HCT116 (cell line): ENCODE measurements around the gene SLC22A12. TPM values are rescaled to one million over a fixed set of nuclear protein-coding genes. Genes with fewer than 3 reads are reported as not detected.

Experiments
- ATAC-seq: fragments of 200-7000 bp; cut with Tn5 transposase; 2 replicates; pipeline ENCODE4 v1.9.1; 2020; ENCODE audit warnings: mild to moderate bottlenecking, moderate library complexity
- BruUV-seq: library from RNA; stranded (reverse); fragments of 400-500 nt; replicated peaks from 2 replicates; lab custom pipeline; 2021; lab: Mats Ljungman, UMichigan
- CTCF ChIA-PET: fragments of 300-600 bp; sonication (Branson Sonifier 250); formaldehyde crosslinking; loops from one replicate; lab custom pipeline; 2021; ENCODE audit warnings: antibody characterized with exemption; lab: Charles Lee
- POLR2A ChIA-PET: fragments of 300-600, 350-600 bp; sonication (Branson Sonifier 250); formaldehyde crosslinking; loops from one replicate; lab custom pipeline; 2021; ENCODE audit warnings: antibody characterized with exemption; lab: Charles Lee
- RAD21 ChIA-PET, 2 experiments: fragments of 300-600 bp; sonication (Branson Sonifier 250); formaldehyde crosslinking; loops; one replicate each; lab custom pipeline; 2023; ENCODE audit warnings: low total read pairs in 2 of 2; ENCODE audit not compliant: uncharacterized antibody in 2 of 2, unreplicated experiment in 2 of 2, low non-redundant PET in 1 of 2; lab: Charles Lee
- DNase-seq: peaks from one replicate; pipeline ENCODE4 v3.0.0-alpha.2; 2010; ENCODE audit warnings: low read depth, low spot score
- H2AFZ ChIP-seq: fragments of 200-600 bp; shearing (Covaris generic), sonication (generic); 2 replicates; pipeline ENCODE4 v1.6.1; 2017; ENCODE audit warnings: low read depth, mixed run types, mixed read lengths, antibody characterized with exemption, low read length; ENCODE audit not compliant: poor library complexity, severe bottlenecking
- H3K27ac ChIP-seq: 2 replicates; pipeline ENCODE4 v1.5.1; 2012; ENCODE audit warnings: low read depth, low read length
- H3K27me3 ChIP-seq: fragments of 200-600 bp; sonication (generic); 2 replicates; pipeline ENCODE4 v1.6.1; 2016; ENCODE audit warnings: mixed run types, low read length, mixed read lengths; ENCODE audit not compliant: insufficient read depth
- H3K36me3 ChIP-seq, 2 experiments: fragments of 200-500 bp in 1 of 2; fragments of 200-600 bp in 1 of 2; sonication (Bioruptor generic) in 1 of 2; sonication (generic) in 1 of 2; 2 replicates each; pipeline versions ENCODE4 v1.5.1 to v1.6.1; 2014 to 2016; ENCODE audit warnings: low read length in 2 of 2, inconsistent platforms in 1 of 2, mixed read lengths in 1 of 2, mixed run types in 1 of 2; ENCODE audit not compliant: insufficient read depth in 2 of 2, control insufficient read depth in 1 of 2
- H3K4me1 ChIP-seq, 2 experiments: fragments of 200-600 bp in 1 of 2; sonication (generic) in 1 of 2; 2 replicates each; pipeline versions ENCODE4 v1.5.1 to v1.6.1; 2012 to 2017; ENCODE audit warnings: low read length in 2 of 2, inconsistent platforms in 1 of 2, mild to moderate bottlenecking in 1 of 2, mixed read lengths in 1 of 2, mixed run types in 1 of 2, moderate library complexity in 1 of 2; ENCODE audit not compliant: insufficient read depth in 2 of 2, control insufficient read depth in 1 of 2
- H3K4me2 ChIP-seq: fragments of 200-600 bp; sonication (generic); 2 replicates; pipeline ENCODE4 v1.6.1; 2017; ENCODE audit warnings: mixed run types, low read length, mixed read lengths
- H3K4me3 ChIP-seq, 2 experiments: fragments of 200-600 bp in 1 of 2; sonication (generic) in 1 of 2; replicated peaks in 1 of 2; 2 replicates each; pipeline ENCODE4 v1.5.1; 2011 to 2016; ENCODE audit warnings: low read length in 2 of 2, control low read depth in 1 of 2, low read depth in 1 of 2, mild to moderate bottlenecking in 1 of 2, mixed read lengths in 1 of 2, mixed run types in 1 of 2
- H3K79me2 ChIP-seq: fragments of 200-600 bp; sonication (generic); 2 replicates; pipeline ENCODE4 v1.6.1; 2017; ENCODE audit warnings: mild to moderate bottlenecking, mixed run types, low read length, moderate library complexity, mixed read lengths; ENCODE audit not compliant: insufficient read depth
- H3K9ac ChIP-seq: fragments of 200-600 bp; sonication (generic); 2 replicates; pipeline ENCODE4 v1.6.1; 2016; ENCODE audit warnings: low read length, mixed read lengths
- H3K9me2 ChIP-seq: fragments of 200-600 bp; sonication (generic), shearing (Covaris generic); 2 replicates; pipeline ENCODE4 v1.6.1; 2017; ENCODE audit warnings: mixed run types, mild to moderate bottlenecking, moderate library complexity; ENCODE audit not compliant: insufficient read depth
- H3K9me3 ChIP-seq, 2 experiments: fragments of 200-500 bp in 1 of 2; fragments of 200-600 bp in 1 of 2; sonication (Bioruptor generic) in 1 of 2; sonication (generic) in 1 of 2; 2 replicates each; pipeline ENCODE4 v1.6.1; 2014 to 2017; ENCODE audit warnings: low read length in 2 of 2, mixed read lengths in 2 of 2, inconsistent platforms in 1 of 2, low read depth in 1 of 2, mild to moderate bottlenecking in 1 of 2, mixed run types in 1 of 2, moderate library complexity in 1 of 2; ENCODE audit not compliant: control insufficient read depth in 1 of 2, insufficient read depth in 1 of 2
- H4K20me1 ChIP-seq: fragments of 200-600 bp; sonication (generic), shearing (Covaris generic); 2 replicates; pipeline ENCODE4 v1.6.1; 2017; ENCODE audit warnings: mixed run types, mild to moderate bottlenecking, moderate library complexity; ENCODE audit not compliant: insufficient read depth
- ATF3 ChIP-seq: IDR thresholded peaks from 2 replicates; pipeline ENCODE4 v1.6.1; 2012
- CBX3 ChIP-seq: IDR thresholded peaks from 2 replicates; pipeline ENCODE4 v1.6.1; 2012; ENCODE audit warnings: low read depth
- CTCF ChIP-seq, 3 experiments: fragments of 200-600 bp in 1 of 3; sonication (generic) in 1 of 3; IDR thresholded peaks in 2 of 3; conservative IDR thresholded peaks in 1 of 3; 2 replicates each; pipeline ENCODE4 v1.5.1; 2012 to 2017; ENCODE audit warnings: low read depth in 2 of 3, low read length in 2 of 3, antibody characterized with exemption in 1 of 3, borderline replicate concordance in 1 of 3, control low read depth in 1 of 3, mild to moderate bottlenecking in 1 of 3, mixed read lengths in 1 of 3, mixed run types in 1 of 3, moderate library complexity in 1 of 3; ENCODE audit not compliant: insufficient read depth in 1 of 3
- EGR1 ChIP-seq: IDR thresholded peaks from 2 replicates; pipeline ENCODE4 v1.6.1; 2012; ENCODE audit warnings: low read depth
- ELF1 ChIP-seq: IDR thresholded peaks from 2 replicates; pipeline ENCODE4 v1.6.1; 2012; ENCODE audit warnings: low read depth, borderline replicate concordance
- EZH2 ChIP-seq: fragments of 200-600 bp; sonication (generic); IDR thresholded peaks from 2 replicates; pipeline ENCODE4 v1.6.1; 2017; ENCODE audit warnings: antibody characterized with exemption, mixed run types
- EZH2phosphoT487 ChIP-seq: fragments of 200-600 bp; IDR thresholded peaks from 2 replicates; pipeline ENCODE4 v1.6.1; 2018; ENCODE audit warnings: antibody characterized with exemption, borderline replicate concordance
- FOSL1 ChIP-seq: IDR thresholded peaks from 2 replicates; pipeline ENCODE4 v1.6.1; 2012; ENCODE audit warnings: low read depth
- JUND ChIP-seq: IDR thresholded peaks from 2 replicates; pipeline ENCODE4 v1.6.1; 2012
- MAX ChIP-seq: IDR thresholded peaks from 2 replicates; pipeline ENCODE4 v1.6.1; 2012
- POLR2A ChIP-seq: IDR thresholded peaks from 2 replicates; pipeline ENCODE4 v1.7.0; 2011; ENCODE audit warnings: borderline replicate concordance; ENCODE audit not compliant: insufficient read depth, insufficient read length; ENCODE audit errors: extremely low read depth
- POLR2AphosphoS5 ChIP-seq: IDR thresholded peaks from 2 replicates; pipeline ENCODE4 v1.6.1; 2011; ENCODE audit warnings: mild to moderate bottlenecking, low read depth, low read length, moderate library complexity
- RAD21 ChIP-seq: IDR thresholded peaks from 2 replicates; pipeline ENCODE4 v1.6.1; 2012; ENCODE audit warnings: low read depth, mild to moderate bottlenecking
- REST ChIP-seq: IDR thresholded peaks from 2 replicates; pipeline ENCODE4 v1.6.1; 2012; ENCODE audit warnings: low read depth
- SIN3A ChIP-seq: IDR thresholded peaks from 2 replicates; pipeline ENCODE4 v1.6.1; 2012; ENCODE audit warnings: low read depth
- SP1 ChIP-seq: IDR thresholded peaks from 2 replicates; pipeline ENCODE4 v1.6.1; 2012; ENCODE audit warnings: low read depth
- TCF7L2 ChIP-seq: IDR thresholded peaks from 2 replicates; pipeline ENCODE4 v1.7.0; 2011; ENCODE audit warnings: borderline replicate concordance, inconsistent platforms; ENCODE audit not compliant: insufficient read depth, insufficient read length; ENCODE audit errors: extremely low read depth
- ZBTB33 ChIP-seq: IDR thresholded peaks from 2 replicates; pipeline ENCODE4 v1.6.1; 2011; ENCODE audit warnings: mild to moderate bottlenecking, low read length, moderate library complexity; ENCODE audit not compliant: insufficient replicate concordance; ENCODE audit errors: extremely low read depth
- ZFX ChIP-seq: fragments of 450-650 bp; IDR thresholded peaks from 2 replicates; pipeline ENCODE4 v1.6.1; 2017
- ZNF274 ChIP-seq: fragments of 200-500 bp; sonication (Bioruptor generic); IDR thresholded peaks from 2 replicates; pipeline ENCODE4 v1.6.1; 2014; ENCODE audit warnings: mild to moderate bottlenecking, low read depth, low read length, inconsistent platforms
- intact Hi-C: fragments of 100-400 bp; cut with micrococcal nuclease; formaldehyde crosslinking; loops from 2 replicates; pipeline ENCODE4 v1.10.0; 2022
- total RNA-seq: library from RNA; stranded (reverse); gene quantifications from one replicate; pipeline ENCODE4 v1.2.1, GENCODE V29; 2021; ENCODE audit not compliant: unreplicated experiment

SLC22A12 gene
- total RNA-seq, 1 experiment from 2014 or later = not detected

GRCh38 chr11:64604458-64605243 lies 13.6 kb downstream of the SLC22A12 start:
- H2AFZ ChIP-seq = no peak overlapping the region
- H3K27ac ChIP-seq = no peak overlapping the region
- no peak overlapping the region for H3K4me2 ChIP-seq
- no peaks in the 10 kb centered on the region for H3K27me3 ChIP-seq
- H3K9ac ChIP-seq = no peak overlapping the region
- no peaks in the 10 kb centered on the region for H3K9me3 ChIP-seq
- TF ChIP-seq CBX3 = no peak
- TF ChIP-seq POLR2AphosphoS5 = no peak
- no peak for TF ChIP-seq ZBTB33
- TF ChIP-seq MAX = no peak
- no peak for TF ChIP-seq SIN3A
- TF ChIP-seq EZH2phosphoT487 = no peak
- TF ChIP-seq EZH2 = no peak
- TF ChIP-seq RAD21 = no peak
- no peak for TF ChIP-seq EGR1
- no peak for TF ChIP-seq ATF3
- no peak for TF ChIP-seq ELF1
- TF ChIP-seq CTCF (IDR thresholded peaks at IDR 0.05 in 2 of 3, conservative IDR thresholded peaks at IDR 0.05 in 1 of 3; ENCODE audit: borderline replicate concordance in 1 of 3, insufficient read depth in 1 of 3, low read depth in 2 of 3, low read length in 2 of 3) = no peak
- no peak for TF ChIP-seq REST
- no peak for TF ChIP-seq FOSL1
- TF ChIP-seq TCF7L2 = no peak
- no peak for TF ChIP-seq JUND
- no peak for TF ChIP-seq ZNF274
- no peak for TF ChIP-seq SP1
- no peak for TF ChIP-seq ZFX
- no peak for TF ChIP-seq POLR2A
- H3K79me2 ChIP-seq = no peaks in the 10 kb centered on the region
- intact Hi-C loops = no loop called here
- no peaks in the 10 kb centered on the region for H4K20me1 ChIP-seq
- RAD21 ChIA-PET = no interaction called here
- no TSS peak for BruUV-seq
- no peaks in the 10 kb centered on the region for H3K9me2 ChIP-seq
- no peaks in the 10 kb centered on the region for H3K36me3 ChIP-seq
- no peaks in the 10 kb centered on the region for H3K4me1 ChIP-seq
- CTCF ChIA-PET = no interaction called here
- no peak overlapping the region for H3K4me3 ChIP-seq
- no peak for ATAC-seq
- DNase-seq = no peak
- POLR2A ChIA-PET = no interaction called here
